Measurements from ENCODE around the gene TPM4.

- TF ChIP-seq, protein P1, sequence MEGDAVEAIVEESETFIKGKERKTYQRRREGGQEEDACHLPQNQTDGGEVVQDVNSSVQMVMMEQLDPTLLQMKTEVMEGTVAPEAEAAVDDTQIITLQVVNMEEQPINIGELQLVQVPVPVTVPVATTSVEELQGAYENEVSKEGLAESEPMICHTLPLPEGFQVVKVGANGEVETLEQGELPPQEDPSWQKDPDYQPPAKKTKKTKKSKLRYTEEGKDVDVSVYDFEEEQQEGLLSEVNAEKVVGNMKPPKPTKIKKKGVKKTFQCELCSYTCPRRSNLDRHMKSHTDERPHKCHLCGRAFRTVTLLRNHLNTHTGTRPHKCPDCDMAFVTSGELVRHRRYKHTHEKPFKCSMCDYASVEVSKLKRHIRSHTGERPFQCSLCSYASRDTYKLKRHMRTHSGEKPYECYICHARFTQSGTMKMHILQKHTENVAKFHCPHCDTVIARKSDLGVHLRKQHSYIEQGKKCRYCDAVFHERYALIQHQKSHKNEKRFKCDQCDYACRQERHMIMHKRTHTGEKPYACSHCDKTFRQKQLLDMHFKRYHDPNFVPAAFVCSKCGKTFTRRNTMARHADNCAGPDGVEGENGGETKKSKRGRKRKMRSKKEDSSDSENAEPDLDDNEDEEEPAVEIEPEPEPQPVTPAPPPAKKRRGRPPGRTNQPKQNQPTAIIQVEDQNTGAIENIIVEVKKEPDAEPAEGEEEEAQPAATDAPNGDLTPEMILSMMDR (conservative IDR thresholded peaks at IDR 0.05), result no peak
- TF ChIP-seq EZH2 (IDR thresholded peaks at IDR 0.05; ENCODE audit: low read depth), result no peak
These were observed 33.7 kb upstream of the TPM4 start for GRCh38 chr19:16042533-16043085.

All from PC-9 (cell line).